HepG2 (cell line): Measurements from ENCODE around the gene CYSRT1. TPM values are rescaled to one million over a fixed set of nuclear protein-coding genes. Genes with fewer than 3 reads are reported as not detected.

Experiments used
- AGO2 ChIP-seq: fragments of 200-400 bp; formaldehyde crosslinking; optimal IDR thresholded peaks from 2 replicates; pipeline ENCODE3; 2017; ENCODE audit warnings: mild to moderate bottlenecking, low read depth, low read length, moderate library complexity
- EEA1 ChIP-seq: sonication (generic); formaldehyde crosslinking; IDR thresholded peaks from 2 replicates; pipeline ENCODE4 v1.5.1; 2020; ENCODE audit warnings: mild to moderate bottlenecking, missing genetic modification reagents, borderline replicate concordance
- KDM5B ChIP-seq: sonication (generic); formaldehyde crosslinking; IDR thresholded peaks from 2 replicates; pipeline ENCODE4 v1.4.0; 2020; ENCODE audit warnings: missing genetic modification reagents, mild to moderate bottlenecking, borderline replicate concordance
- KLF15 ChIP-seq: sonication (generic); formaldehyde crosslinking; IDR thresholded peaks from 2 replicates; pipeline ENCODE4 v1.8.1; 2023; ENCODE audit warnings: borderline replicate concordance, mild to moderate bottlenecking, inconsistent platforms, missing genetic modification reagents, mixed read lengths
- MAFF ChIP-seq: IDR thresholded peaks from 2 replicates; pipeline ENCODE4 v1.6.1; 2011; ENCODE audit warnings: low read depth, low read length, improper control_type of control experiment
- MIXL1 ChIP-seq: IDR thresholded peaks from 2 replicates; pipeline ENCODE4 v1.6.1; 2016
- NFIB ChIP-seq: sonication (generic); formaldehyde crosslinking; IDR thresholded peaks from 2 replicates; pipeline ENCODE4 v1.9.0; 2021; ENCODE audit warnings: missing genetic modification reagents, mild to moderate bottlenecking, borderline replicate concordance
- NFKB2 ChIP-seq: sonication (generic); formaldehyde crosslinking; IDR thresholded peaks from 2 replicates; pipeline ENCODE4 v1.4.0; 2020; ENCODE audit warnings: missing genetic modification reagents, borderline replicate concordance
- NFYB ChIP-seq: sonication (generic); formaldehyde crosslinking; IDR thresholded peaks from 2 replicates; pipeline ENCODE4 v1.4.0; 2020; ENCODE audit warnings: missing genetic modification reagents
- NFYC ChIP-seq: IDR thresholded peaks from 2 replicates; pipeline ENCODE4 v1.6.1; 2016; ENCODE audit warnings: missing genetic modification reagents, missing compliant biosample characterization
- PREB ChIP-seq: sonication (generic); formaldehyde crosslinking; IDR thresholded peaks from 2 replicates; pipeline ENCODE4 v1.4.0; 2020; ENCODE audit warnings: missing genetic modification reagents
- RARG ChIP-seq: sonication (generic); formaldehyde crosslinking; IDR thresholded peaks from 2 replicates; pipeline ENCODE4 v1.4.0; 2020; ENCODE audit warnings: low read depth, mild to moderate bottlenecking, missing genetic modification reagents
- STAT5B ChIP-seq: sonication (generic); formaldehyde crosslinking; IDR thresholded peaks from 2 replicates; pipeline ENCODE4 v1.4.0; 2020; ENCODE audit warnings: missing genetic modification reagents
- TEF ChIP-seq: sonication (generic); formaldehyde crosslinking; IDR thresholded peaks from 2 replicates; pipeline ENCODE4 v1.5.0; 2020; ENCODE audit warnings: missing genetic modification reagents
- TERF1 ChIP-seq: sonication (generic); formaldehyde crosslinking; IDR thresholded peaks from 2 replicates; pipeline ENCODE4 v1.8.0; 2022; ENCODE audit warnings: mild to moderate bottlenecking, missing genetic modification reagents, moderate library complexity
- ZFX ChIP-seq: sonication (generic); formaldehyde crosslinking; IDR thresholded peaks from 2 replicates; pipeline ENCODE4 v1.4.0; 2020; ENCODE audit warnings: mild to moderate bottlenecking, low read depth, missing genetic modification reagents, moderate library complexity
- ZNF276 ChIP-seq: sonication (generic); formaldehyde crosslinking; IDR thresholded peaks from 2 replicates; pipeline ENCODE4 v1.4.0; 2020; ENCODE audit warnings: mild to moderate bottlenecking, low read depth, missing genetic modification reagents
- ZNF331 ChIP-seq: sonication (generic); formaldehyde crosslinking; IDR thresholded peaks from 2 replicates; pipeline ENCODE4 v1.4.0; 2020; ENCODE audit warnings: missing genetic modification reagents
- ZNF547 ChIP-seq: sonication (generic); formaldehyde crosslinking; IDR thresholded peaks from 2 replicates; pipeline ENCODE4 v1.5.1; 2020; ENCODE audit warnings: mild to moderate bottlenecking, missing genetic modification reagents
- ZNF556 ChIP-seq: sonication (generic); formaldehyde crosslinking; IDR thresholded peaks from 2 replicates; pipeline ENCODE4 v1.4.0; 2020; ENCODE audit warnings: mild to moderate bottlenecking, missing genetic modification reagents, borderline replicate concordance
- ZNF639 ChIP-seq: conservative IDR thresholded peaks from 2 replicates; pipeline ENCODE4 v1.6.1; 2018; ENCODE audit warnings: missing genetic modification reagents
- ZNF747 ChIP-seq: sonication (generic); formaldehyde crosslinking; IDR thresholded peaks from 2 replicates; pipeline ENCODE4 v1.8.1; 2023; ENCODE audit warnings: missing genetic modification reagents, mild to moderate bottlenecking, borderline replicate concordance
- polyA plus RNA-seq, 8 experiments: library from polyadenylated mRNA; depleted of rRNA in 3 of 8; stranded (reverse) in 7 of 8; unstranded in 1 of 8; fragments of >200 nt; fragmentation: Illumina TruSeq in 4 of 8; extraction: Trizol in 4 of 8; gene quantifications; 2 replicates each; pipeline versions ENCODE4 v1.2.1 to v1.2.3, GENCODE V29; 2011 to 2016; ENCODE audit warnings: low read depth in 4 of 8, missing spikeins in 1 of 8, mixed read lengths in 1 of 8; ENCODE audit not compliant: insufficient read depth in 1 of 8
- total RNA-seq, 5 experiments: library from RNA; depleted of rRNA; stranded (reverse); fragments of >200 nt; fragmentation: Illumina TruSeq; extraction: Trizol; gene quantifications; 2 replicates each; pipeline ENCODE4 v1.2.3, GENCODE V29; 2016; ENCODE audit warnings: low read depth in 1 of 5

The CYSRT1 gene
- total and polyA plus RNA-seq, 2 of the 13 experiments (the other 11 are each of a cell fraction or from before 2014, with no cell fraction given) = 1.5 to 2.1 TPM

GRCh38 chr9:137223078-137223970 lies 1.6 kb upstream of the CYSRT1 start (continued):
- TF ChIP-seq NFIB (CRISPR knock-in tag) = no peak
- no peak for TF ChIP-seq PREB
- no peak; the same call in 1 of the 2 replicates for TF ChIP-seq EEA1 (CRISPR knock-in tag)
- TF ChIP-seq ZNF639 = no peak; the same call in 1 of the 2 replicates
- no peak for TF ChIP-seq MIXL1 (CRISPR knock-in tag)
- no peak for TF ChIP-seq NFKB2 (CRISPR knock-in tag)
- no peak for TF ChIP-seq TERF1 (CRISPR knock-in tag)
- no peak for TF ChIP-seq ZNF331 (CRISPR knock-in tag)
- TF ChIP-seq ZFX (CRISPR knock-in tag) = 0 out of 2 replicates have a peak, but pooled peaks have one; percentile 72
- TF ChIP-seq KLF15 (CRISPR knock-in tag) = no peak
- TF ChIP-seq KDM5B (CRISPR knock-in tag) = no peak; the same call in 1 of the 2 replicates
- no peak for TF ChIP-seq STAT5B (CRISPR knock-in tag)
- no peak for TF ChIP-seq ZNF747 (CRISPR knock-in tag)
- no peak for TF ChIP-seq TEF (CRISPR knock-in tag)
- TF ChIP-seq RARG (CRISPR knock-in tag) = no peak
- no peak for TF ChIP-seq MAFF
- peak; percentile 70 for TF ChIP-seq NFYB (CRISPR knock-in tag)
- no peak for TF ChIP-seq ZNF547 (CRISPR knock-in tag)
- peak; percentile 91 for TF ChIP-seq AGO2
- peak; percentile 68; the same call in 1 of the 2 replicates for TF ChIP-seq NFYC (CRISPR knock-in tag)
- TF ChIP-seq ZNF276 = no peak
- peak; percentile 63; the same call in 1 of the 2 replicates for TF ChIP-seq ZNF556 (CRISPR knock-in tag)
